ENCODE measurements around the gene FOXD4L1.
"Not testable (repeated sequence)": the region's sequence is repeated elsewhere in the genome, so short reads cannot be mapped to it uniquely, and the experiment has no call there.

FOXD4L1 gene

GRCh38 chr2:113498365-113498764 lies at the start of gene FOXD4L1:
FOXD4L1 (plus strand) TSS chr2:113498665; CDS start chr2:113499257, 592 bp downstream.
- DNase-seq: not testable (repeated sequence)

DNA sequence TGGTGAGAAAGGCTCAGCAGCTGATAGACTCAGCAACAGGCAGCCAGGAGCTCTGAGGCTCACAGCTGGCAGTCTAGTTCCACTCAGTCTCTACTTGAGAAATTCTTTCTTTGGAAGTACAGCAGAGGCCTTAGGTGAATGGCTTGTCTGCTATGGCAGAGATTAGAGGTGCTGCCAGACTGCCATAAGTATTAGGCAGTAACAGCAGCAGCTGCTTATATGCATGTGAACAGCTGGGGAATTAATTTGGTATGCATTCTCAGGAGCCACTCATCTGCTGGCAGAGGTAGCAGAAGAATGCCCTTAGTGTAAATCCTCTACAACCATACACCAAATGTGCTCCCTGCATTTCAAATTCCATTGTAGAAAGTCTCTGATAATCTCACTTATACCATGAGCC lies 32.7 kb upstream of the FOXD4L1 start:
- not testable (repeated sequence) for DNase-seq

DNA sequence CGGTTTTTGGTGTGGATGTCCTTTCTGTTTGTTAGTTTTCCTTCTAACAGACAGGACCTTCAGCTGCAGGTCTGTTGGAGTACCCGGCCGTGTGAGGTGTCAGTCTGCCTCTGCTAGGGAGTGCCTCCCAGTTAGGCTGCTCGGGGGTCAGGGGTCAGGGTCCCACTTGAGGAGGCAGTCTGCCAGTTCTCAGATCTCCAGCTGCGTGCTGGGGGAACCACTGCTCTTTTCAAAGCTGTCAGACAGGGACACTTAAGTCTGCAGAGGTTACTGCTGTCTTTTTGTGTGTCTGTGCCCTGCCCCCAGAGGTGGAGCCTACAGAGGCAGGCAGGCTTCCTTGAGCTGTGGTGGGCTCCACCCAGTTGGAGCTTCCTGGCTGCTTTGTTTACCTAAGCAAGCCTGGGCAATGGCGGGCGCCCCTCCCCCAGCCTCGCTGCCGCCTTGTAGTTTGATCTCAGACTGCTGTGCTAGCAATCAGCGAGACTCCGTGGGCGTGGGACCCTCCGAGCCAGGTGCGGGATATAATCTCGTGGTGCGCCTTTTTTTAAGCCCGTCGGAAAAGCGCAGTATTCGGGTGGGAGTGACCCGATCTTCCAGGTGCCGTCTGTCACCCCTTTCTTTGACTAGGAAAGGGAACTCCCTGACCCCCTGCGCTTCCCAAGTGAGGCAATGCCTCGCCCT lies 21.6 kb upstream of the FOXD4L1 start:
- not testable (repeated sequence) for DNase-seq

DNA sequence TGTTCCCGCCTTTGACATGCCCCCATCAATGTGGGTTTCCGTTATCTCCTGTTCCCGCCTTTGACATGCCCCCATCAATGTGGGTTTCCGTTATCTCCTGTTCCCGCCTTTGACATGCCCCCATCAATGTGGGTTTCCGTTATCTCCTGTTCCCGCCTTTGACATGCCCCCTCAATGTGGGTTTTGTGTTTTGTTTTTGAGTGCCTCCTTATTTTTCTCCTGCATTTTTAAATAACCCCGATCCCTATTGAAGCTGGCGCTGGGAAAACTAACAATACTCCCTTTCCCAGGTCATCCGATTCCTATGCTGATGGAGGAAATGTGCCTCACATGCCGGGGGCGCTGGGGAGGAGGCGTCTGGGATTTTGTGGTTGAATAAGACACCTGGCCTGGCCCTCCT lies 1.9 kb upstream of the FOXD4L1 start:
- not testable (repeated sequence) for DNase-seq

DNA sequence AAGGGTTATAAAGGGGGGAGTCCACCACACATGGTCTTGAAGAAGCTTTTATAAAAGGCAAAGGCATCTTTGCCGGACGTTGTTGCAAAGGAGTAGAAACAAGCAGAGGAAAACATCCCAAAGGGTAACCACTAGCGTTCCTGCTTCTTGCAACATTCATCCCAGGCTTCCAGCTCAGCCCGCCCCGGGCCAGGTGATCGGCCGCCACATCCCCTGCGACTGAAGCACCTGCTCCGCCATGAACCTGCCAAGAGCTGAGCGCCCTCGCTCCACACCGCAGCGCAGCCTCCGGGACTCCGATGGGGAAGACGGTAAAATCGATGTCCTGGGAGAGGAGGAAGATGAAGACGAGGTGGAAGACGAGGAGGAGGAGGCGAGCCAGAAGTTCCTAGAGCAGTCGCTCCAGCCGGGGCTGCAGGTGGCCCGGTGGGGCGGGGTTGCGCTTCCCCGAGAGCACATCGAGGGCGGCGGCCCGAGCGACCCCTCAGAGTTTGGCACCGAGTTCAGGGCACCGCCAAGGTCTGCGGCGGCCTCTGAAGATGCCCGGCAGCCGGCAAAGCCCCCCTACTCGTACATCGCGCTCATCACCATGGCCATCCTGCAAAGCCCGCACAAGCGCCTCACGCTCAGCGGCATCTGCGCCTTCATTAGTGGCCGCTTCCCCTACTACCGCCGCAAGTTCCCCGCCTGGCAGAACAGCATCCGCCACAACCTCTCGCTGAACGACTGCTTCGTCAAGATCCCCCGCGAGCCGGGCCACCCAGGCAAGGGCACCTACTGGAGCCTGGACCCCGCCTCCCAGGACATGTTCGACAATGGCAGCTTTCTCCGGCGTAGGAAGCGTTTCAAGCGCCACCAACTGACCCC lies 787 bp downstream of the FOXD4L1 start:
- DNase-seq: not testable (repeated sequence)

DNA sequence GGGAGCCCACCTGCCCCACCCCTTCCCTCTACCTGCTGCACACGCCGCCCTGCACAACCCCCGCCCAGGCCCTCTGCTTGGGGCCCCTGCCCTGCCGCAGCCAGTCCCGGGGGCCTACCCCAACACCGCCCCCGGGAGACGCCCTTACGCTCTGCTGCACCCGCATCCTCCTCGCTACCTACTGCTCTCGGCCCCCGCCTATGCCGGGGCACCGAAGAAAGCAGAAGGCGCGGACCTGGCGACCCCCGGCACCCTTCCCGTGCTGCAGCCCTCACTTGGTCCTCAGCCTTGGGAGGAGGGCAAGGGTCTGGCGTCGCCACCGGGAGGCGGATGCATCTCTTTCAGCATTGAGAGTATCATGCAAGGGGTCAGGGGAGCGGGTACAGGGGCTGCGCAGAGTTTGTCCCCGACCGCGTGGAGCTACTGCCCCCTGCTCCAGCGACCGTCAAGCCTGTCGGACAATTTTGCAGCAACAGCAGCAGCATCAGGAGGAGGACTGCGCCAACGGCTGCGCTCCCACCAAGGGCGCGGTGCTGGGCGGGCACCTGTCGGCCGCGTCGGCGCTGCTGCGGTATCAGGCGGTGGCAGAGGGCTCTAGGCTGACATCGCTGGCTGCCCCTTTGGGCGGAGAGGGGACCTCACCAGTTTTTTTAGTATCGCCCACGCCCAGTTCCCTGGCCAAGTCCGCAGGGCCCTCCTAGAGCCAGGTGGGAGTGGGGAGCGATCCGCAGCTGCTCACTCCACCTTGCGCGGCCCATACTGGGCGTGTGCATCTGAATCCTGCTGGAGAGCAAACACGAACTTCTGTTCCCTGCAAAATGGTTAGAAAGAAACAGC lies 1.6 kb downstream of the FOXD4L1 start:
- DNase-seq: not testable (repeated sequence)

DNA sequence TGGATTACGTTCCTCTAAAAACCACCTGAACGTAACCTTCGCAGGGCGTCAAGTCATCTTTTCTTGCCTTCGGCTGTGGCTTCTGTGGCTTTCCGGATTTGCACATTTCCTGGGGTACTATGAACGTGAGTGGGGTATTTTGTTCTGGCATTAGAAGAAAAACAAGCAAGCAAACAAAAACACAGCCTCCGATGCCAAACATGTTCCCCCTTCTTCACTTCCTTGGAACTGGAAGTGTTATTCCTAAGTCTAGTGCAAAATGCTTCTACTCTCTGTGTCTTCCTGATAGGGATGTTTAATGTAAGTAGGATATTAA lies 2.2 kb downstream of the FOXD4L1 start:
- not testable (repeated sequence) for DNase-seq

GRCh38 chr2:113502216-113503093 lies 4.0 kb downstream of the FOXD4L1 start:
- DNase-seq: not testable (repeated sequence)

DNA sequence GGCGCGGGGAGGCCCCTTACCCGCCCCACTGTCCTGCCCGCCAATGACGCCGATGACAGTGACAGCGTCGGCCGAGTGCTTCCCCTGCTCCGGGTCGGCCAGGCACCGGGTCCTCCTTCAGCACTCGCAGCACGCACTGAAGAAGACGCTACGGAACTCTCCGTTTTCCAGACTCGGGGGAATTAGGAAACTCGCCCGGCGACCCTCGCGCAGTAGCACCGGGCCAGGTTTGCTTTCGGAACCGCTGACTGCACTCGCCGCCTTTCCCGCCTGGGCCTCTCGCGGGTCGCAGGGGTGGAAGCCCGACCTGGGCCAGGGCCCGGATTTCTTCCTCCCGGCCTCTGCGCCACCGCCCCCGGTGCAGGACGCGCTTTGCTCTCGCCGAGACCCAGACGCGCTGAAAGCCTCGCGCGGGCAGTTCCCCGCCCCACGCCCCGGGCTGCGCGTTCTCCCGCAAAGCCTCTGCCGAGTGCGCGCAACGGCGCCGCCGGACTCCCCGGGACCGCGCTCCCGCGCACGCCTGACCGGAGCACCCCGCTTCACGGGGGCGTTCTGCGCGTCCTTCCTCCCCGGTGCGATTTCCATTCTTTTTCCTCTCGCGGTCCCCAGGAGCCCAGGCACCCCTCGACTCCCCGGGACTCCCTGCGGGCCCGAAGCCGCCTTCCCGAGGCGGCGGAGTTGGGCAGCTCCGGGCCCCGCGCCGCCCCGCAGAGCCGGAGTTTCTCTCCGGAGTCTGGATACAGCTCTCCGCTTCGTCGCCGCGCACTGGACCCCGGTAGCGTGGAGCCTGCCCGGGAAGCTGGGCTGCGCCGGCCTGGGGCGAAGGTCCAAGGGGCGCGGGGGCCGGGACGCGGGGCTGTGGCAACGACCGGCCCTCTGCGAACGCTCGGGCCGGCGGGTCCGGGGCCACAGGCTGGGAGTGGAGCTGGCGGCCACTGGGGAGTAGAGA lies 4.9 kb downstream of the FOXD4L1 start:
- DNase-seq: not testable (repeated sequence)

- not testable (repeated sequence) for DNase-seq
Measured at GRCh38 chr2:113504081-113504480, 5.6 kb downstream of the FOXD4L1 start.

- DNase-seq: not testable (repeated sequence)
Measured at GRCh38 chr2:113507394-113508140, 9.1 kb downstream of the FOXD4L1 start.

DNA sequence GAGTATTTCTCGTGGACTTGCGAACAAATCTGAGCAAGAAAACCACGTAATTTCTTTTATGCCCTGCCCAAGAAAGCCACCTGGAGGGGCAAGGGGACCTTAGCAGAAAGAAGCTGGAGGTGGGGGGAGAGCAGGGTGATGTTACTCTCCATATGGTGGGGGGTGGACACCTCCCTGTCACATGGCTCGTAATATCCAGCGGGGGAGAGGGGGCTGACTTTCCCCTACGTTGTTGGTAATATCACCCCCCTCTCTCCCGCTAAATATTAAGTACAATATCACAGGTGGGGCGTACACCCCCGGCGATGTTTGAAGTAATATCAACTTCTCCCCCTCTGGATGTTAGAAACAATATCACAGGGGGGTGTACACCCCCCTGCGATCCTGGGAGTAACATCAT lies 9.7 kb downstream of the FOXD4L1 start:
- not testable (repeated sequence) for DNase-seq

DNA sequence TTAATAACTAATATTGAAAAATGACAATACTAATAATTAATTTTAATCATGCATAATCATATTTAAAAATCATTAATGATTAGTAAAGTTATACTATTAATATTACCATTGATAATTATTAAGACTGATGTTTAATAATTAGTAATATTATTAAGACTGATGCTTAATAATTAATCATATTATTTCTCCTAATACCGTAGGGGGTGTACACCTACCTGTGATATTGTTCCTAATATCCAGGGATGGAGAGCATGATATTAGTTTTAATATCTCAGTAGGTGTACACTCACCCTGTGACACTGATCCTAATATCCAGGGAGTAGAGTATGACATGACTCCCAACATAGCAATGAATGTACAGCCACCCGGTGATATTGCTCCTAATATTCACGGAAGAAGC lies 12.4 kb downstream of the FOXD4L1 start:
- DNase-seq: not testable (repeated sequence)

GRCh38 chr2:113511859-113512258 lies 13.4 kb downstream of the FOXD4L1 start:
- DNase-seq: not testable (repeated sequence)

- DNase-seq: not testable (repeated sequence)
Measured at GRCh38 chr2:113515457-113515856, 17.0 kb downstream of the FOXD4L1 start.

DNA sequence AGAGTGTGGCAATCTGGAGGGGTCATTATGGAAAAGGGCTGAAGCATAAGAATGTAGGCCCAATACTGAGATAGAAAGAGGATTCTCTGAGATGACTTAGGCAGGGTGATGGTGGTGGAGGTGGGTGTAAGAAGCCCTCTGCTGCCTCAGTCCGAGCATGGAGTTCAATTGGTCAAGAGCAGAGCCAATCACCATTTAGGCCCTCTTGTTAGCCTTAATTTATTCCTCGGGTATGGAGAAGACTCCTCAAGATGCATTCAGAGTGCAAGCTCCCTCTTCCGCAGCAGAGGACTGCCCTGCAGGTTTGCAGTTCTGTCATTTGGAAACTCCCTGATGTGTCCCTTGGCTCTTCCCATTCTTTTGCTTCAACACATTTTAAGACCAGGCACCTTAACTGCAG lies 17.5 kb downstream of the FOXD4L1 start:
- DNase-seq: not testable (repeated sequence)

DNA sequence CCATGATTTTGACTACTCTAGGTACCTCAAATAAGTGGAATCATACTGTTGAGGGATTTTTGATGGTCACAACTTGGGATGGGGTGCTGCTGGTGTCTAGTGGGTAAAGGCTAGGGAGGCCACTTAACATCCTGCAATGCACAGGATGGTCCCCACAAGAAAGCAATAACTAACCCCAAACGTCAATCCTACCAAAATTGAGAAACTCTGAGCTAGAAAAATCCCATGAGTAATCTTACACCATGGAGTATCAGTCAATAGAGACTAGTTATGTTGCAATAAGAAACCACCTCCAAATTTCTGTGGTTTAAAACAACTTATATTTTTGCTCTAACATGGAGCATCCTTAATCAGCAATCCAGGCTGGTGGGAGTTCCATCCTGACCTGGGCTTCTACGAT lies 18.6 kb downstream of the FOXD4L1 start:
- not testable (repeated sequence) for DNase-seq

GRCh38 chr2:113520837-113521236 lies 22.4 kb downstream of the FOXD4L1 start:
- not testable (repeated sequence) for DNase-seq

DNA sequence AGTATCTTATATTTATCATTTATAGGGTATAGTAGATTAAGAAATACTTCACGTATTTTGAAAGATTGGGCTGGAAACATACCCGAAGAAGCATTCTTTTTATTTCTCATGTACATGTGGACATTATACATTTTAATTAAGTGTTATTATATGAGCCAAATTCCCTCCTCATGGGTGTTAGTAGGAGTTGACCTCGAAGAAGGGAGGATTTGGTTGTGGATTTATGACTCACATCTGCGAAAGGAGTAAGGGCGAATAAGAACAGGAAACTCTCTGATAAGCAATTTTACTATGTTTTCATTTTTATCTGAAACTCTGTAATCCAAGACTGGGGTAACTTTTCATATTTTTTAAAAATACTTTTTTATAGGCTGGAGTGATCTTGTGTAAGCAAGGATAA lies 23.0 kb downstream of the FOXD4L1 start:
- not testable (repeated sequence) for DNase-seq

GRCh38 chr2:113524986-113525385 lies 26.5 kb downstream of the FOXD4L1 start:
- not testable (repeated sequence) for DNase-seq

All from stimulated activated naive CD4-positive, alpha-beta T cell treated with Interleukin-2 at 50 U/mL for 16 hours (primary cell).